ENCODE measurements around the gene B4GALT3. TPM values are rescaled to one million over a fixed set of nuclear protein-coding genes. Genes with fewer than 3 reads are reported as not detected.
A peak's percentile ranks its signal among the peaks of the same experiment; 100 is the strongest.
"Not testable (repeated sequence)": the region's sequence is repeated elsewhere in the genome, so short reads cannot be mapped to it uniquely, and the experiment has no call there.

Gene B4GALT3
- total RNA-seq (2014; rRNA removed; shearing (Covaris generic)) = 105 and 106 TPM in 2 replicates

GRCh38 chr1:161177112-161177935 lies at the start of gene B4GALT3:
Gene B4GALT3, minus strand, starts transcription at chr1:161177507. Its CDS starts 1,447 bp downstream, at chr1:161176060.
- H3K36me3 ChIP-seq (replicated peaks; ENCODE audit: control insufficient read depth, insufficient read depth, low read length) = peaks cover 13% of the 10 kb centered on the region
- DNase-seq = peak; percentile 100
- no peaks in the 10 kb centered on the region for H3K27me3 ChIP-seq (ENCODE audit: control insufficient read depth, insufficient read depth, low read length)
- H3K4me3 ChIP-seq (ENCODE audit: insufficient read depth, low read depth, low read length) = peak within 1 kb of the TSS; percentile 78

GRCh38 chr1:161226759-161227158 lies 49.5 kb upstream of the B4GALT3 start:
- DNase-seq = no peak
- peak overlapping the region; percentile 57 for H3K4me3 ChIP-seq (ENCODE audit: insufficient read depth, low read depth, low read length)
- H3K27me3 ChIP-seq (ENCODE audit: control insufficient read depth, insufficient read depth, low read length) = no peaks in the 10 kb centered on the region
- peaks cover 9% of the 10 kb centered on the region for H3K36me3 ChIP-seq (replicated peaks; ENCODE audit: control insufficient read depth, insufficient read depth, low read length)

GRCh38 chr1:161226320-161226711 lies 49.0 kb upstream of the B4GALT3 start:
- peaks cover 9% of the 10 kb centered on the region for H3K36me3 ChIP-seq (replicated peaks; ENCODE audit: control insufficient read depth, insufficient read depth, low read length)
- H3K4me3 ChIP-seq (ENCODE audit: insufficient read depth, low read depth, low read length) = peak overlapping the region; percentile 57
- H3K27me3 ChIP-seq (ENCODE audit: control insufficient read depth, insufficient read depth, low read length) = no peaks in the 10 kb centered on the region
- peak; percentile 60 for DNase-seq

- Histone ChIP-seq H3K36me3 (replicated peaks; ENCODE audit: control insufficient read depth, insufficient read depth, low read length) (peaks cover 9% of the 10 kb centered on the region), H3K4me3 (ENCODE audit: insufficient read depth, low read depth, low read length) (peak within 1 kb of the TSS; percentile 57), H3K27me3 (ENCODE audit: control insufficient read depth, insufficient read depth, low read length) (no peaks in the 10 kb centered on the region)
- peak; percentile 92 for DNase-seq
These were observed 48.4 kb upstream of the B4GALT3 start, which contains the start of gene TOMM40L for GRCh38 chr1:161225534-161226319. Gene TOMM40L, plus strand, starts transcription at chr1:161226060. Its CDS starts 430 bp downstream, at chr1:161226490.

GRCh38 chr1:161225178-161225533 lies 47.8 kb upstream of the B4GALT3 start:
- no peak for DNase-seq
- Histone ChIP-seq H3K27me3 (ENCODE audit: control insufficient read depth, insufficient read depth, low read length) (no peaks in the 10 kb centered on the region), H3K36me3 (replicated peaks; ENCODE audit: control insufficient read depth, insufficient read depth, low read length) (peaks cover 9% of the 10 kb centered on the region), H3K4me3 (ENCODE audit: insufficient read depth, low read depth, low read length) (no peak overlapping the region)

- not testable (repeated sequence) for H3K36me3 ChIP-seq (replicated peaks; ENCODE audit: control insufficient read depth, insufficient read depth, low read length); H3K4me3 ChIP-seq (ENCODE audit: insufficient read depth, low read depth, low read length); DNase-seq; H3K27me3 ChIP-seq (ENCODE audit: control insufficient read depth, insufficient read depth, low read length)
These were observed 47.4 kb upstream of the B4GALT3 start for GRCh38 chr1:161224695-161225087.

- DNase-seq = no peak
- H3K36me3 ChIP-seq (replicated peaks; ENCODE audit: control insufficient read depth, insufficient read depth, low read length) = peaks cover 9% of the 10 kb centered on the region
- H3K4me3 ChIP-seq (ENCODE audit: insufficient read depth, low read depth, low read length) = no peak overlapping the region
- no peaks in the 10 kb centered on the region for H3K27me3 ChIP-seq (ENCODE audit: control insufficient read depth, insufficient read depth, low read length)
These were observed 46.7 kb upstream of the B4GALT3 start for GRCh38 chr1:161223805-161224694.

- Histone ChIP-seq H3K36me3 (replicated peaks; ENCODE audit: control insufficient read depth, insufficient read depth, low read length) (no peaks in the 10 kb centered on the region), H3K27me3 (ENCODE audit: control insufficient read depth, insufficient read depth, low read length) (no peaks in the 10 kb centered on the region), H3K4me3 (ENCODE audit: insufficient read depth, low read depth, low read length) (no peak overlapping the region)
- no peak for DNase-seq
These were observed 45.1 kb upstream of the B4GALT3 start for GRCh38 chr1:161222175-161223019.

GRCh38 chr1:161220002-161220401 lies 42.7 kb upstream of the B4GALT3 start:
- DNase-seq = no peak
- H3K27me3 ChIP-seq (ENCODE audit: control insufficient read depth, insufficient read depth, low read length) = no peaks in the 10 kb centered on the region
- no peak overlapping the region for H3K4me3 ChIP-seq (ENCODE audit: insufficient read depth, low read depth, low read length)

GRCh38 chr1:161219078-161219892 lies 42.0 kb upstream of the B4GALT3 start:
- no peak for DNase-seq
- Histone ChIP-seq H3K4me3 (ENCODE audit: insufficient read depth, low read depth, low read length) (no peak overlapping the region), H3K27me3 (ENCODE audit: control insufficient read depth, insufficient read depth, low read length) (no peaks in the 10 kb centered on the region), H3K36me3 (replicated peaks; ENCODE audit: control insufficient read depth, insufficient read depth, low read length) (peaks cover 4% of the 10 kb centered on the region; the same call in 1 of the 2 replicates)

More at GRCh38 chr1:161220002-161220401, 42.7 kb upstream of the B4GALT3 start:
- H3K36me3 ChIP-seq (replicated peaks; ENCODE audit: control insufficient read depth, insufficient read depth, low read length) = peaks cover 2% of the 10 kb centered on the region; the same call in 1 of the 2 replicates

- DNase-seq = no peak
- Histone ChIP-seq H3K36me3 (replicated peaks; ENCODE audit: control insufficient read depth, insufficient read depth, low read length) (peaks cover 10% of the 10 kb centered on the region), H3K4me3 (ENCODE audit: insufficient read depth, low read depth, low read length) (no peak overlapping the region), H3K27me3 (ENCODE audit: control insufficient read depth, insufficient read depth, low read length) (no peaks in the 10 kb centered on the region)
These were observed 41.2 kb upstream of the B4GALT3 start for GRCh38 chr1:161218301-161219077.

GRCh38 chr1:161217831-161218230 lies 40.5 kb upstream of the B4GALT3 start:
- DNase-seq = no peak
- H3K27me3 ChIP-seq (ENCODE audit: control insufficient read depth, insufficient read depth, low read length) = no peaks in the 10 kb centered on the region
- H3K36me3 ChIP-seq (replicated peaks; ENCODE audit: control insufficient read depth, insufficient read depth, low read length) = peaks cover 15% of the 10 kb centered on the region
- H3K4me3 ChIP-seq (ENCODE audit: insufficient read depth, low read depth, low read length) = no peak overlapping the region

All from H7 (cell line).